H1 (cell line): Measurements from ENCODE around the gene GNA12. TPM values are rescaled to one million over a fixed set of nuclear protein-coding genes. Genes with fewer than 3 reads are reported as not detected.

Source experiments
- CTCF ChIA-PET: fragments of 300-600 bp; sonication (Branson Sonifier 250); formaldehyde crosslinking; loops from one replicate; lab custom pipeline; 2021; ENCODE audit not compliant: partially characterized antibody; lab: Charles Lee
- POLR2A ChIA-PET: fragments of 300-600 bp; sonication (Branson Sonifier 250); formaldehyde crosslinking; loops from one replicate; lab custom pipeline; 2021; ENCODE audit warnings: inconsistent platforms; ENCODE audit not compliant: partially characterized antibody; lab: Charles Lee
- DNase-seq, 2 experiments: peaks; one replicate each; pipeline versions ENCODE4 v3.0.0 to v3.0.0-alpha.2; 2010 to 2022; ENCODE audit warnings: low spot score in 2 of 2, low read depth in 1 of 2, mixed read lengths in 1 of 2
- FAIRE-seq: peaks from 2 replicates; lab custom pipeline; 2011; peaks lifted over from hg19 to GRCh38; lab: Jason Lieb, UNC
- H2AFZ ChIP-seq: 2 replicates; pipeline ENCODE4 v1.8.1; 2012; ENCODE audit warnings: low read length, inconsistent platforms
- H2AK5ac ChIP-seq: 2 replicates; pipeline ENCODE4 v1.6.1; 2013; ENCODE audit warnings: low read depth, low read length
- H2BK120ac ChIP-seq: replicated peaks from 2 replicates; pipeline ENCODE3; 2013; ENCODE audit warnings: low read depth, low read length, inconsistent platforms
- H2BK12ac ChIP-seq: 2 replicates; pipeline ENCODE4 v1.6.1; 2013; ENCODE audit warnings: low read depth, low read length
- H2BK15ac ChIP-seq: 2 replicates; pipeline ENCODE4 v1.6.1; 2013; ENCODE audit warnings: low read length
- H2BK20ac ChIP-seq: 2 replicates; pipeline ENCODE4 v1.6.1; 2013; ENCODE audit warnings: low read length
- H2BK5ac ChIP-seq: 2 replicates; pipeline ENCODE4 v1.6.1; 2013; ENCODE audit warnings: low read depth, low read length
- H3K14ac ChIP-seq: 2 replicates; pipeline ENCODE4 v1.6.1; 2013; ENCODE audit warnings: inconsistent platforms; ENCODE audit not compliant: insufficient read length
- H3K18ac ChIP-seq: 2 replicates; pipeline ENCODE4 v1.6.1; 2013; ENCODE audit warnings: low read length; ENCODE audit errors: extremely low read depth
- H3K23ac ChIP-seq: 2 replicates; pipeline ENCODE4 v1.6.1; 2013; ENCODE audit warnings: inconsistent platforms; ENCODE audit not compliant: insufficient read length
- H3K23me2 ChIP-seq: 2 replicates; pipeline ENCODE4 v1.6.1; 2013; ENCODE audit warnings: low read depth, low read length
- H3K27ac ChIP-seq: 2 replicates; pipeline ENCODE4 v1.6.1; 2011; ENCODE audit warnings: low read depth, low read length, inconsistent platforms
- H3K27me3 ChIP-seq, 4 experiments: replicated peaks in 1 of 4; 1 replicate in 1 of 4; 2 replicates in 3 of 4; pipeline versions ENCODE4 v1.6.1 to v1.8.1; 2011 to 2013; ENCODE audit warnings: low read length in 3 of 4, mild to moderate bottlenecking in 3 of 4, inconsistent platforms in 2 of 4, mixed read lengths in 2 of 4, moderate library complexity in 1 of 4; ENCODE audit not compliant: control insufficient read depth in 3 of 4, insufficient read depth in 3 of 4; ENCODE audit errors: extremely low read depth in 1 of 4
- H3K36me3 ChIP-seq, 4 experiments: 2 replicates each; pipeline versions ENCODE4 v1.6.1 to v1.8.1; 2011 to 2013; ENCODE audit warnings: mild to moderate bottlenecking in 4 of 4, low read length in 3 of 4, moderate library complexity in 2 of 4, control low read depth in 1 of 4, inconsistent platforms in 1 of 4; ENCODE audit not compliant: insufficient read depth in 4 of 4, control insufficient read depth in 2 of 4
- H3K4ac ChIP-seq: replicated peaks from 2 replicates; pipeline ENCODE3; 2013; ENCODE audit warnings: low read length, low read depth, mixed read lengths, inconsistent platforms; ENCODE audit not compliant: insufficient read length
- H3K4me1 ChIP-seq, 4 experiments: replicated peaks in 1 of 4; 1 replicate in 1 of 4; 2 replicates in 3 of 4; pipeline versions ENCODE4 v1.6.1 to v1.8.1; 2011 to 2013; ENCODE audit warnings: low read length in 3 of 4, inconsistent platforms in 2 of 4, mixed read lengths in 1 of 4; ENCODE audit not compliant: insufficient read depth in 4 of 4, control insufficient read depth in 3 of 4
- H3K4me2 ChIP-seq, 2 experiments: 2 replicates each; pipeline versions ENCODE4 v1.6.1 to v1.8.1; 2011 to 2013; ENCODE audit warnings: low read depth in 2 of 2, low read length in 2 of 2, control low read depth in 1 of 2, inconsistent platforms in 1 of 2, mild to moderate bottlenecking in 1 of 2; ENCODE audit not compliant: insufficient read depth in 1 of 2
- H3K4me3 ChIP-seq, 4 experiments: fragments of 200-600, 300-600 bp in 1 of 4; sonication (generic), shearing (Covaris generic), sonication (Bioruptor Twin) in 1 of 4; 2 replicates each; pipeline versions ENCODE4 v1.5.1 to v1.8.1; 2011 to 2016; ENCODE audit warnings: low read length in 4 of 4, low read depth in 3 of 4, control low read depth in 2 of 4, inconsistent platforms in 2 of 4, mild to moderate bottlenecking in 2 of 4, mixed read lengths in 1 of 4, moderate library complexity in 1 of 4; ENCODE audit not compliant: insufficient read depth in 2 of 4; ENCODE audit errors: extremely low read depth in 1 of 4
- H3K56ac ChIP-seq: replicated peaks from 2 replicates; pipeline ENCODE3; 2013; ENCODE audit warnings: low read depth, mild to moderate bottlenecking, mixed read lengths, low read length, inconsistent platforms; ENCODE audit not compliant: insufficient read length
- H3K79me1 ChIP-seq: 2 replicates; pipeline ENCODE4 v1.6.1; 2013; ENCODE audit warnings: low read depth, low read length, control low read depth
- H3K79me2 ChIP-seq, 2 experiments: 2 replicates each; pipeline versions ENCODE4 v1.6.1 to v1.8.1; 2012 to 2013; ENCODE audit warnings: low read length in 2 of 2, mild to moderate bottlenecking in 2 of 2, inconsistent platforms in 1 of 2; ENCODE audit not compliant: insufficient read depth in 2 of 2, control insufficient read depth in 1 of 2
- H3K9ac ChIP-seq, 4 experiments: replicated peaks in 1 of 4; 1 replicate in 1 of 4; 2 replicates in 3 of 4; pipeline versions ENCODE4 v1.6.1 to v1.8.1; 2011 to 2013; ENCODE audit warnings: low read depth in 3 of 4, low read length in 3 of 4, control low read depth in 2 of 4, mild to moderate bottlenecking in 2 of 4, moderate library complexity in 2 of 4, inconsistent platforms in 1 of 4; ENCODE audit errors: extremely low read depth in 1 of 4
- H3K9me3 ChIP-seq, 2 experiments: 2 replicates each; pipeline versions ENCODE4 v1.6.1 to v1.8.1; 2012 to 2013; ENCODE audit warnings: mild to moderate bottlenecking in 2 of 2, moderate library complexity in 2 of 2, control low read depth in 1 of 2, inconsistent platforms in 1 of 2, low read depth in 1 of 2, low read length in 1 of 2, mixed read lengths in 1 of 2; ENCODE audit not compliant: insufficient read depth in 2 of 2
- H4K20me1 ChIP-seq, 2 experiments: replicated peaks in 1 of 2; 2 replicates each; pipeline versions ENCODE3 to v1.8.1; 2011 to 2013; ENCODE audit warnings: inconsistent platforms in 2 of 2, low read length in 2 of 2, mild to moderate bottlenecking in 1 of 2; ENCODE audit not compliant: insufficient read depth in 2 of 2, control insufficient read depth in 1 of 2
- H4K5ac ChIP-seq: 2 replicates; pipeline ENCODE4 v1.6.1; 2013; ENCODE audit warnings: low read length, low read depth, mixed read lengths, inconsistent platforms; ENCODE audit not compliant: insufficient read length
- H4K8ac ChIP-seq: 2 replicates; pipeline ENCODE4 v1.8.0; 2013; ENCODE audit warnings: mild to moderate bottlenecking, moderate library complexity, low read length, inconsistent platforms; ENCODE audit not compliant: insufficient read depth; ENCODE audit errors: extremely low read depth
- H4K91ac ChIP-seq: replicated peaks from 2 replicates; pipeline ENCODE3; 2013; ENCODE audit warnings: low read length, mixed read lengths, inconsistent platforms; ENCODE audit not compliant: insufficient read length
- HDAC2 ChIP-seq, 2 experiments: fragments of 300-600 bp in 1 of 2; sonication (generic) in 1 of 2; IDR thresholded peaks; 2 replicates each; pipeline ENCODE4 v1.6.1; 2011 to 2012; ENCODE audit warnings: low read depth in 2 of 2, low read length in 2 of 2, mild to moderate bottlenecking in 2 of 2, moderate library complexity in 2 of 2, borderline replicate concordance in 1 of 2, inconsistent platforms in 1 of 2
- POU5F1 ChIP-seq: IDR thresholded peaks from 2 replicates; pipeline ENCODE4 v1.6.1; 2011; ENCODE audit warnings: low read depth, mild to moderate bottlenecking, low read length, moderate library complexity
- ZNF274 ChIP-seq: IDR thresholded peaks from 2 replicates; pipeline ENCODE4 v1.7.0; 2012; ENCODE audit warnings: low read length, borderline replicate concordance; ENCODE audit errors: extremely low read depth
- WGBS, 2 experiments: shearing (Covaris generic) in 1 of 2; methylation state at CpG; one replicate each; pipeline versions ENCODE4 v1.1.6 to v1.1.7; 2013 to 2015; ENCODE audit warnings: low lambda C conversion rate in 2 of 2, mixed read lengths in 2 of 2, inconsistent platforms in 1 of 2, low coverage in 1 of 2, missing lambda C conversion rate in 1 of 2; ENCODE audit not compliant: insufficient replicate concordance in 2 of 2, insufficient coverage in 1 of 2, insufficient read length in 1 of 2; ENCODE audit errors: extremely low coverage in 1 of 2, missing lambda C conversion rate in 1 of 2; 5-methylcytosine and 5-hydroxymethylcytosine counted together
- polyA plus RNA-seq, 7 experiments: library from polyadenylated mRNA; depleted of rRNA in 3 of 7; stranded (reverse) in 5 of 7; unstranded in 2 of 7; fragments of >200 nt in 5 of 7; fragments of 200-250 nt in 2 of 7; gene quantifications; 1 replicate in 5 of 7; 2 replicates in 1 of 7; 4 replicates in 1 of 7; pipeline versions ENCODE4 v1.2.1 to v1.2.3, GENCODE V29; 2011 to 2013; ENCODE audit warnings: missing spikeins in 2 of 7, mixed read lengths in 2 of 7
- total RNA-seq: library from RNA; stranded (reverse); fragmentation: NEBNext Ultra II Directional; extraction: Animal tissue kit (Norgen Biotek cat#: 25700); gene quantifications from 2 replicates; pipeline ENCODE4 v1.2.1, GENCODE V29; 2021

GNA12 gene
- total and polyA plus RNA-seq, 2 of the 8 experiments (the other 6 are each of a cell fraction or from before 2014, with no cell fraction given): 96.5 to 109 TPM

DNA sequence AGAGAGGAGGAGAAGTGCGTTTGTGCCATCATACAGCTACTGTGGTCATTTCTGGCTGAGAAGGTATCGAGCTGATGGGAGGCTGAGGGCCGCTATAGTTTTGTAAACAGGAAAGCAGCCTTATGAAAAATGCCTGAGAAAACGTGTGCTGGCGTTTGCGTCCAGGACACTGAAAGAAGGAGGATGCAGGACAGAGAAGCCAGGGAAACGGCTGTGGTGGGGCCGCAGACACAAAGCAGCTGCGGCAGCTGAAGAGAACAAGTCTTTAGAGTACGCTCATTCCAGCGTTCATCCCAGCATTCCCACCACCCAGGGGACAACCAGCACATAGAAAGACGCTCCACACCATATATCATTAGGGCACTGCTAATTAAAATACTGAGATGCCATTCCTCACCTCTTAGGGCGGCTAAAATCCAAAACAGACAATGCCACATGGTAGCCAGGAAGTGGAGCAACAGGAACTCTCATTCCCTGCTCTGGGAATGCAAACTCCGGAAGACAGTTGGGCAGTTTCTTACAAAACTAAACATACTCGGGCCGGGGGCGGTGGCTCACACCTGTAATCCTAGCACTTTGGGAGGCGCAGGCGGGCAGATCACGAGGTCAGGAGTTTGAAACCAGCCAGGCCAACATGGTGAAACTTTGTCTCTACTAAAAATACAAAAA is 18.4 kb downstream of the GNA12 start:
- H3K4me2 ChIP-seq: peak overlapping the region; percentile 70 to 77
- 56% methylated on average over 20 of the region's 20 CpGs; no CpG with 5 or more reads in 1 of the 2 experiments for WGBS, 2 experiments
- H2BK5ac ChIP-seq: peak overlapping the region; percentile 99
- peak overlapping the region in 2 of 4 experiments; percentile 33 to 35; a peak in 4 of 7 replicates for H3K9ac ChIP-seq
- H4K8ac ChIP-seq: no peak overlapping the region
- peaks cover 0 to 2% (median 0%) of the 10 kb centered on the region in 4 experiments; a peak in 1 of 8 replicates for H3K36me3 ChIP-seq
- peak overlapping the region in 3 of 4 experiments; percentile 10 to 39 (median 24); a peak in 4 of 8 replicates for H3K4me3 ChIP-seq
- no peak overlapping the region for H3K14ac ChIP-seq
- H3K56ac ChIP-seq: peak overlapping the region; percentile 62
- no peak for FAIRE-seq
- peaks cover 34 to 49% (median 45%) of the 10 kb centered on the region in 4 experiments for H3K4me1 ChIP-seq
- peak overlapping the region; percentile 91 for H2BK20ac ChIP-seq
- peak overlapping the region; percentile 20 for H2AK5ac ChIP-seq
- H4K91ac ChIP-seq: peak overlapping the region; percentile 92
- peaks cover 0 to 3% of the 10 kb centered on the region in 2 experiments for H4K20me1 ChIP-seq
- H3K9me3 ChIP-seq: no peaks in the 10 kb centered on the region
- peak overlapping the region; percentile 61; the same call in 1 of the 2 replicates for H2BK15ac ChIP-seq
- H2BK120ac ChIP-seq: peak overlapping the region; percentile 44
- no peak for TF ChIP-seq ZNF274
- no peak for TF ChIP-seq HDAC2 (IDR thresholded peaks at IDR 0.05; ENCODE audit: borderline replicate concordance in 1 of 2, low read depth in 2 of 2, low read length in 2 of 2)
- TF ChIP-seq POU5F1: 0 out of 2 replicates have a peak, but pooled peaks have one; percentile 17
- H2AFZ ChIP-seq: no peak overlapping the region
- peaks cover 16% of the 10 kb centered on the region for H3K79me1 ChIP-seq
- POLR2A ChIA-PET: interaction anchor here (1.2 to 3.0 kb wide), 9 partner anchors 8 to 123 kb away, joined by 3 to 22 read pairs (median 6); no protein-coding TSS in a partner anchor
- DNase-seq: no peak
- H3K18ac ChIP-seq: peak overlapping the region; percentile 84
- H3K79me2 ChIP-seq: peaks cover 14 to 75% of the 10 kb centered on the region in 2 experiments
- peak overlapping the region; percentile 80 for H3K27ac ChIP-seq
- H3K23ac ChIP-seq: no peak overlapping the region
- H3K23me2 ChIP-seq: no peaks in the 10 kb centered on the region; the same call in 1 of the 2 replicates
- CTCF ChIA-PET: interaction anchor here (0.5 to 2.0 kb wide), 10 partner anchors 9 to 266 kb away, joined by 3 to 10 read pairs (median 3); no protein-coding TSS in a partner anchor
- H2BK12ac ChIP-seq: peak overlapping the region; percentile 41
- peak overlapping the region; percentile 25 for H3K4ac ChIP-seq
- no peaks in the 10 kb centered on the region for H3K27me3 ChIP-seq
- peak overlapping the region; percentile 25 for H4K5ac ChIP-seq
